HL-60/S4 treated with retinoic acid at 250 ng/mL for 4 days and 3 days (cell line): Measurements from ENCODE around the gene GTPBP4.
"Not testable (repeated sequence)": the region's sequence is repeated elsewhere in the genome, so short reads cannot be mapped to it uniquely, and the experiment has no call there.

Experiments
- in situ Hi-C: fragments of 300-500 bp; cut with MboI; formaldehyde crosslinking; loops from 2 replicates; pipeline ENCODE4 v1.7.0; 2022; ENCODE audit warnings: low sequenced_read_pairs

GTPBP4 gene

GRCh38 chr10:1022413-1022812 is 34.2 kb downstream of the GTPBP4 start:
- in situ Hi-C loops, result no loop called here

- in situ Hi-C loops, result no loop called here
Observed at GRCh38 chr10:1024103-1024502, 35.9 kb downstream of the GTPBP4 start.

GRCh38 chr10:1025683-1026082 is 37.4 kb downstream of the GTPBP4 start, which contains the start of gene IDI2:
IDI2 (minus strand) TSS chr10:1025859; CDS start chr10:1024723, 1,136 bp downstream.
- in situ Hi-C loops, result no loop called here

GRCh38 chr10:1026578-1026977 is 38.3 kb downstream of the GTPBP4 start:
- in situ Hi-C loops, result no loop called here

GRCh38 chr10:1029838-1030237 is 41.6 kb downstream of the GTPBP4 start:
- in situ Hi-C loops, result no loop called here

GRCh38 chr10:1033601-1034000 is 45.4 kb downstream of the GTPBP4 start:
- in situ Hi-C loops, result no loop called here

GRCh38 chr10:1034758-1035157 is 46.5 kb downstream of the GTPBP4 start:
- in situ Hi-C loops, result no loop called here

- in situ Hi-C loops, result no loop called here
Observed at GRCh38 chr10:1035201-1035600, 47.0 kb downstream of the GTPBP4 start.

- in situ Hi-C loops, result no loop called here
Observed at GRCh38 chr10:1036341-1036791, 48.1 kb downstream of the GTPBP4 start.

GRCh38 chr10:1037098-1037497 is 48.9 kb downstream of the GTPBP4 start:
- in situ Hi-C loops, result no loop called here

- in situ Hi-C loops, result not testable (repeated sequence)
Observed at GRCh38 chr10:1038769-1039168, 50.5 kb downstream of the GTPBP4 start.

- in situ Hi-C loops, result no loop called here
Observed at GRCh38 chr10:1040133-1040532, 51.9 kb downstream of the GTPBP4 start.

GRCh38 chr10:1041514-1041913 is 53.3 kb downstream of the GTPBP4 start:
- in situ Hi-C loops, result no loop called here

- in situ Hi-C loops, result no loop called here
Observed at GRCh38 chr10:1043532-1043995, 55.3 kb downstream of the GTPBP4 start.

GRCh38 chr10:1044146-1044545 is 55.9 kb downstream of the GTPBP4 start:
- in situ Hi-C loops, result no loop called here

- in situ Hi-C loops, result no loop called here
Observed at GRCh38 chr10:1044964-1045363, 56.7 kb downstream of the GTPBP4 start.

GRCh38 chr10:1045415-1045814 is 57.2 kb downstream of the GTPBP4 start:
- in situ Hi-C loops, result no loop called here

GRCh38 chr10:1047937-1048336 is 59.7 kb downstream of the GTPBP4 start:
- in situ Hi-C loops, result no loop called here

GRCh38 chr10:1048349-1048731 is 60.1 kb downstream of the GTPBP4 start:
- in situ Hi-C loops, result no loop called here

- in situ Hi-C loops, result no loop called here
Observed at GRCh38 chr10:1048732-1049424, 60.6 kb downstream of the GTPBP4 start, which contains the start of gene IDI1. IDI1 (minus strand) TSS chr10:1049119; CDS start chr10:1049003, 116 bp downstream.

GRCh38 chr10:1049425-1049958 is 61.3 kb downstream of the GTPBP4 start:
- in situ Hi-C loops, result no loop called here

GRCh38 chr10:1050145-1050544 is 61.9 kb downstream of the GTPBP4 start:
- in situ Hi-C loops, result no loop called here
